Activated CD4-positive, alpha-beta T cell treated with anti-CD3 and anti-CD28 coated beads, Interleukin-2, amount 10 ng/mL, durations not matched to agents 7 days and 5 days (primary cell): ENCODE data around the gene PAF1. TPM values are rescaled to one million over a fixed set of nuclear protein-coding genes. Genes with fewer than 3 reads are reported as not detected.

ENCODE experiments used
- CTCF ChIA-PET: fragments of 350-600 bp; sonication (Branson Sonifier 250); formaldehyde crosslinking; loops from one replicate; lab custom pipeline; 2021; ENCODE audit warnings: antibody characterized with exemption; lab: Charles Lee
- POLR2A ChIA-PET: fragments of 350-600 bp; sonication (Branson Sonifier 250); formaldehyde crosslinking; loops from one replicate; lab custom pipeline; 2021; ENCODE audit warnings: antibody characterized with exemption; lab: Charles Lee
- DNase-seq: peaks from one replicate; pipeline ENCODE4 v3.0.0-alpha.2; 2020
- H3K27ac Mint-ChIP-seq: one replicate; pipeline ENCODE4 v1.8.0; 2021; ENCODE audit warnings: mild to moderate bottlenecking, moderate library complexity, mixed read lengths
- H3K27me3 Mint-ChIP-seq: one replicate; pipeline ENCODE4 v1.8.0; 2021; ENCODE audit warnings: mixed read lengths
- H3K36me3 Mint-ChIP-seq: one replicate; pipeline ENCODE4 v1.8.0; 2021; ENCODE audit warnings: low read depth, mixed read lengths
- H3K4me1 Mint-ChIP-seq: one replicate; pipeline ENCODE4 v1.8.0; 2021; ENCODE audit warnings: mixed read lengths
- H3K4me3 Mint-ChIP-seq: one replicate; pipeline ENCODE4 v1.8.0; 2021; ENCODE audit warnings: mild to moderate bottlenecking, moderate library complexity, mixed read lengths
- H3K9me3 Mint-ChIP-seq: one replicate; pipeline ENCODE4 v1.8.0; 2021; ENCODE audit warnings: mixed read lengths
- microRNA-seq: library from miRNA; unstranded; fragments of <30 nt; microRNA quantifications from one replicate; pipeline ENCODE4 v1.2.0, GENCODE V29; 2021; ENCODE audit warnings: borderline microRNAs expressed, borderline replicate concordance
- total RNA-seq, 2 experiments: library from RNA; stranded (reverse); gene quantifications; one replicate each; pipeline ENCODE4 v1.2.3, GENCODE V29; 2021

PAF1 gene
- total RNA-seq, 2 experiments from 2014 or later: 43.8 to 44.5 TPM

DNA sequence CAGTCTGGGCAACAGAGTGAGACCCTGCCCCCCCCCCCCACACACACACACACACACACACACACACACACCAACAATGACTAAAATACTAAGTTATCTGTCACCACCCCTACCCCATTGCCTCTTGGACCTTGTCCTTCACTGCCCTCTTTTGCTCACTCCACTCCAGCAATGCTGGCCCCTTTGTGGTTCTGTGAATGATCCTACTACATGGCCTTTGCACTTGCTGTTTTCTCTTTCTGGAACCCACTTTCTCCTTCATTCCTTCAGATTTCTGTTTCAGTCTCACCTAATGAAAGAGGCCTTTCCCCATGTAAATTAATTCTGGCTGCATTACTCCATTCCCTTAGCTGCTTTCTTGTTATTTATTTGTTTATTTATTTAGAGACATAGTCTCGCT, 51.2 kb downstream of the PAF1 start:
- Mint-ChIP-seq H3K27me3 (no peaks in the 10 kb centered on the region), H3K4me3 (peak overlapping the region; percentile 89), H3K36me3 (peaks cover 26% of the 10 kb centered on the region), H3K9me3 (no peaks in the 10 kb centered on the region), H3K4me1 (peaks cover 64% of the 10 kb centered on the region), H3K27ac (peak overlapping the region; percentile 94)
- ChIA-PET CTCF (interaction anchor here (1.1 to 1.8 kb wide), 2 partner anchors 11 to 72 kb away, joined by 3 to 4 read pairs; no protein-coding TSS in a partner anchor), POLR2A (interaction anchor here (0.6 kb wide), 1 partner anchor 16 kb away, joined by 4 read pairs; no protein-coding TSS in a partner anchor)
- no peak for DNase-seq

DNA sequence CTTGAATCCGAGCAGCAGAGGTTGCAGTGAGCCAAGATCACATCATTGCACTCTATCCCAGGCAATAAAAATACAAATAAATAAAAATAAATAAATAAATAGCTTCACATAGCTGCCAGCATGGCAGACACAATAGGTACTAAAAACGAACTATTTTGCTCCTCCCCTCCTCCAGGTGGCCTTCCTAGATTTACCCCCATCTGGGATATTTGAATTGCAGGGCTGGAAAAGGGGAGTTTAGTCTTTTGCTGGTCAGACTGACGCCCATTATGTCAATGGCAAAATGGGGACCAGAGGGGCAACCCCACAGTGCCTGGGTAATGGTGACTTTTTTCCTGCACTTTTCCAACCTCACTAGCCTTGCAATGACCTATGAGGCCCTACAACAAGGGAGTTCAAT, 54.4 kb downstream of the PAF1 start:
- no peak for DNase-seq
- Mint-ChIP-seq H3K27me3 (no peaks in the 10 kb centered on the region), H3K4me1 (peaks cover 61% of the 10 kb centered on the region), H3K27ac (peak overlapping the region; percentile 97), H3K36me3 (peaks cover 30% of the 10 kb centered on the region), H3K4me3 (peak overlapping the region; percentile 99), H3K9me3 (no peaks in the 10 kb centered on the region)
- ChIA-PET POLR2A (interaction anchor here (0.7 kb wide), 2 partner anchors 26 to 41 kb away, joined by 4 to 16 read pairs; no protein-coding TSS in a partner anchor), CTCF (interaction anchor here (1.3 to 1.7 kb wide), 6 partner anchors 9 to 84 kb away, joined by 3 to 7 read pairs (median 4); partner anchors contain the start of gene IFNL1)

Small RNAs within 50 kb of the gene (microRNA-seq; reads per million reads assigned to microRNA genes)
- gene MIR4530: not detected

Other genes starting within 250 kb of the PAF1 start
- gene NCCRP1, start 194.1 kb downstream of the PAF1 start, total RNA-seq: not detected
- gene SYCN, start 186.8 kb downstream of the PAF1 start, total RNA-seq: not detected
- gene IFNL3, start 146.1 kb downstream of the PAF1 start, total RNA-seq: not detected
- gene IFNL4, start 142.2 kb downstream of the PAF1 start, total RNA-seq: not detected
- gene IFNL2, start 122.7 kb downstream of the PAF1 start, total RNA-seq: not detected
- gene IFNL1, start 94.7 kb downstream of the PAF1 start, total RNA-seq: not detected
- gene LRFN1, start 70.2 kb downstream of the PAF1 start, total RNA-seq: 1 to 10 TPM; 6.4 to 6.5 TPM
- gene GMFG, start 55.1 kb downstream of the PAF1 start, total RNA-seq: 100 to 1,000 TPM; 577 to 668 TPM
- 10 to 100 TPM; 40.2 to 45.6 TPM for gene SAMD4B, start 48.7 kb downstream of the PAF1 start, total RNA-seq
- 10 to 100 TPM; 34.9 to 40.1 TPM for gene MED29, start 272 bp upstream of the PAF1 start, total RNA-seq
- 10 to 100 TPM; 92.5 to 93.4 TPM for gene ZFP36, start 15.7 kb upstream of the PAF1 start, total RNA-seq
- gene PLEKHG2, start 21.6 kb upstream of the PAF1 start, total RNA-seq: 10 to 100 TPM; 74.4 to 77.9 TPM
- 1,000 to 10,000 TPM; 2,465 to 3,009 TPM for gene RPS16, start 44.8 kb upstream of the PAF1 start, total RNA-seq
- 100 to 1,000 TPM; 144 to 150 TPM for gene SUPT5H, start 54.5 kb upstream of the PAF1 start, total RNA-seq
- 10 to 100 TPM; 45.7 to 56.8 TPM for gene TIMM50, start 89.7 kb upstream of the PAF1 start, total RNA-seq
- under 1 TPM in 1 of 2 experiments, not detected in 1; 0.35 TPM for gene DLL3, start 107.8 kb upstream of the PAF1 start, total RNA-seq
- not detected for gene SELENOV, start 124.0 kb upstream of the PAF1 start, total RNA-seq
- 1 to 10 TPM; 3.4 to 5.1 TPM for gene EID2B, start 141.7 kb upstream of the PAF1 start, total RNA-seq
- 10 to 100 TPM; 17.2 to 20.3 TPM for gene EID2, start 149.1 kb upstream of the PAF1 start, total RNA-seq
- gene LGALS13, start 211.4 kb upstream of the PAF1 start, total RNA-seq: not detected